HEK293 (cell line): ENCODE results near the gene PRSS16.
A peak's percentile ranks its signal among the peaks of the same experiment; 100 is the strongest.

Experiments used
- FEZF1 ChIP-seq: fragments of 450-650 bp; formaldehyde crosslinking; IDR thresholded peaks from 2 replicates; pipeline ENCODE4 v1.5.1; 2016; ENCODE audit warnings: missing biosample characterization, missing genetic modification characterization
- GLIS2 ChIP-seq: fragments of 450-650 bp; formaldehyde crosslinking; IDR thresholded peaks from 2 replicates; pipeline ENCODE4 v1.5.1; 2016; ENCODE audit warnings: missing biosample characterization, missing genetic modification characterization
- HOXA7 ChIP-seq: sonication (generic); formaldehyde crosslinking; IDR thresholded peaks from 2 replicates; pipeline ENCODE4 v1.8.1; 2022; ENCODE audit warnings: missing genetic modification reagents, borderline replicate concordance
- SALL2 ChIP-seq: fragments of 450-650 bp; formaldehyde crosslinking; IDR thresholded peaks from 2 replicates; pipeline ENCODE4 v1.5.0; 2017; ENCODE audit warnings: missing biosample characterization, mild to moderate bottlenecking, missing genetic modification characterization, borderline replicate concordance
- SETDB1 ChIP-seq: IDR thresholded peaks from one replicate; pipeline ENCODE4 v1.6.1; 2017; ENCODE audit warnings: mild to moderate bottlenecking, low read length, moderate library complexity, mixed read lengths; ENCODE audit not compliant: insufficient read length
- TRIM28 ChIP-seq: IDR thresholded peaks from 2 replicates; pipeline ENCODE4 v1.6.1; 2011; ENCODE audit warnings: low read length, control low read depth, borderline replicate concordance
- ZBTB10 ChIP-seq: fragments of 450-650 bp; formaldehyde crosslinking; IDR thresholded peaks from 2 replicates; pipeline ENCODE4 v1.5.1; 2016; ENCODE audit warnings: missing biosample characterization, missing genetic modification characterization
- ZBTB17 ChIP-seq: fragments of 450-650 bp; formaldehyde crosslinking; IDR thresholded peaks from 2 replicates; pipeline ENCODE4 v1.5.1; 2016; ENCODE audit warnings: missing biosample characterization, missing genetic modification characterization
- ZBTB8A ChIP-seq: fragments of 450-650 bp; formaldehyde crosslinking; IDR thresholded peaks from 2 replicates; pipeline ENCODE4 v1.5.1; 2016; ENCODE audit warnings: missing biosample characterization, missing genetic modification characterization
- ZFP69B ChIP-seq: fragments of 450-650 bp; formaldehyde crosslinking; IDR thresholded peaks from 2 replicates; pipeline ENCODE4 v1.5.1; 2016; ENCODE audit warnings: missing biosample characterization, missing genetic modification characterization
- ZNF10 ChIP-seq: fragments of 450-650 bp; formaldehyde crosslinking; IDR thresholded peaks from 2 replicates; pipeline ENCODE4 v1.5.1; 2017; ENCODE audit warnings: missing biosample characterization, missing genetic modification characterization
- ZNF114 ChIP-seq: fragments of 450-650 bp; formaldehyde crosslinking; IDR thresholded peaks from 2 replicates; pipeline ENCODE4 v1.5.0; 2017; ENCODE audit warnings: missing biosample characterization, missing genetic modification characterization
- ZNF146 ChIP-seq: fragments of 450-650 bp; formaldehyde crosslinking; IDR thresholded peaks from 2 replicates; pipeline ENCODE4 v1.5.1; 2016; ENCODE audit warnings: missing biosample characterization, missing genetic modification characterization
- ZNF155 ChIP-seq: fragments of 450-650 bp; formaldehyde crosslinking; IDR thresholded peaks from 2 replicates; pipeline ENCODE4 v1.5.1; 2016; ENCODE audit warnings: missing biosample characterization, missing genetic modification characterization
- ZNF16 ChIP-seq: fragments of 450-650 bp; formaldehyde crosslinking; IDR thresholded peaks from 2 replicates; pipeline ENCODE4 v1.5.1; 2016; ENCODE audit warnings: low read depth, missing biosample characterization, missing genetic modification characterization
- ZNF174 ChIP-seq: fragments of 450-650 bp; formaldehyde crosslinking; IDR thresholded peaks from 2 replicates; pipeline ENCODE4 v1.5.0; 2017; ENCODE audit warnings: missing biosample characterization, mild to moderate bottlenecking, missing genetic modification characterization
- ZNF18 ChIP-seq: fragments of 450-650 bp; formaldehyde crosslinking; IDR thresholded peaks from 2 replicates; pipeline ENCODE4 v1.5.1; 2016; ENCODE audit warnings: missing biosample characterization, missing genetic modification characterization
- ZNF184 ChIP-seq: fragments of 450-650 bp; IDR thresholded peaks from 2 replicates; pipeline ENCODE4 v1.5.1; 2018; ENCODE audit warnings: missing biosample characterization, mild to moderate bottlenecking, missing genetic modification characterization
- ZNF239 ChIP-seq: fragments of 450-650 bp; formaldehyde crosslinking; IDR thresholded peaks from 2 replicates; pipeline ENCODE4 v1.5.1; 2016; ENCODE audit warnings: missing biosample characterization, missing genetic modification characterization
- ZNF341 ChIP-seq: fragments of 450-650 bp; formaldehyde crosslinking; IDR thresholded peaks from 2 replicates; pipeline ENCODE4; 2016; ENCODE audit warnings: low read depth, missing biosample characterization, missing genetic modification characterization
- ZNF350 ChIP-seq: fragments of 450-650 bp; formaldehyde crosslinking; IDR thresholded peaks from 2 replicates; pipeline ENCODE4 v1.5.0; 2017; ENCODE audit warnings: missing biosample characterization, mild to moderate bottlenecking, missing genetic modification characterization
- ZNF416 ChIP-seq: fragments of 450-650 bp; formaldehyde crosslinking; IDR thresholded peaks from 2 replicates; pipeline ENCODE4 v1.5.1; 2016; ENCODE audit warnings: missing biosample characterization, missing genetic modification characterization
- ZNF433 ChIP-seq: fragments of 450-650 bp; formaldehyde crosslinking; IDR thresholded peaks from 2 replicates; pipeline ENCODE4 v1.5.1; 2016; ENCODE audit warnings: missing biosample characterization, missing genetic modification characterization, low read depth
- ZNF501 ChIP-seq: fragments of 450-650 bp; formaldehyde crosslinking; IDR thresholded peaks from 2 replicates; pipeline ENCODE4 v1.5.1; 2016; ENCODE audit warnings: missing biosample characterization, missing genetic modification characterization
- ZNF548 ChIP-seq: fragments of 450-650 bp; formaldehyde crosslinking; IDR thresholded peaks from 2 replicates; pipeline ENCODE4 v1.5.1; 2016; ENCODE audit warnings: missing biosample characterization, missing genetic modification characterization
- ZNF549 ChIP-seq: fragments of 450-650 bp; IDR thresholded peaks from 2 replicates; pipeline ENCODE4 v1.5.1; 2018; ENCODE audit warnings: missing biosample characterization, missing genetic modification characterization, mild to moderate bottlenecking, inconsistent platforms, moderate library complexity
- ZNF560 ChIP-seq: fragments of 450-650 bp; formaldehyde crosslinking; IDR thresholded peaks from 2 replicates; pipeline ENCODE4 v1.5.1; 2017; ENCODE audit warnings: missing biosample characterization, missing genetic modification characterization, borderline replicate concordance
- ZNF580 ChIP-seq: fragments of 450-650 bp; formaldehyde crosslinking; IDR thresholded peaks from 2 replicates; pipeline ENCODE4 v1.5.1; 2016; ENCODE audit warnings: missing biosample characterization, missing genetic modification characterization
- ZNF776 ChIP-seq: fragments of 450-650 bp; formaldehyde crosslinking; IDR thresholded peaks from 2 replicates; pipeline ENCODE4 v1.5.0; 2017; ENCODE audit warnings: missing biosample characterization, missing genetic modification characterization, borderline replicate concordance
- ZNF830 ChIP-seq: fragments of 450-650 bp; IDR thresholded peaks from 2 replicates; pipeline ENCODE4 v1.5.0; 2018; ENCODE audit warnings: missing biosample characterization, missing genetic modification characterization, low read depth, mild to moderate bottlenecking, moderate library complexity
- TF ChIP-seq, protein P1 (sequence below): fragments of 450-650 bp; formaldehyde crosslinking; IDR thresholded peaks from 2 replicates; pipeline ENCODE4 v1.5.1; 2016; ENCODE audit warnings: missing biosample characterization, missing genetic modification characterization, borderline replicate concordance
- TF ChIP-seq, protein P2 (sequence below): fragments of 450-650 bp; formaldehyde crosslinking; IDR thresholded peaks from 2 replicates; pipeline ENCODE4 v1.5.1; 2017; ENCODE audit warnings: missing biosample characterization, mild to moderate bottlenecking, missing genetic modification characterization, moderate library complexity

The PRSS16 gene

DNA sequence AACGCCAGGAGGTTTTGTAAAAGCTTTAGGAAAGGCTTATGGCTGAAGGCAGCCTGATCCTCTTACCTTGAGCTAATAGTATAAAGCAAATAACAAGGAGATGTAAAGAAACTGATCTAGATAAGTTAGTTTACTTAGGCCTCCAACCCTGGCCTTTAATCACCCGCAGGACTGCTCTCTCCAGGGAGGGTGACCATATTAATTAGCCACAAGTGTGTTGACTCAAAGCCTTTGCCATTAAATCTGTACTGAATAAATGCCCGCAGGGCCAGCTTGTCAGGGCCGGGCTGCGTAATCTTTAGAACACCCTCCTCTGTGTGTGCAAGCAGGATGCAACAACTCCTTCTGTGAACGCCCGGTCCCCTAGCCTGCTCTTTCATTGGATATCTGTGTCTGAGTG is 6.1 kb upstream of the PRSS16 start (continued):
- TF ChIP-seq ZNF501 (tag by site-specific recombination) (no peak), ZNF184 (tag by site-specific recombination) (no peak), ZBTB8A (tag by site-specific recombination) (no peak), ZNF433 (tag by site-specific recombination) (no peak), FEZF1 (tag by site-specific recombination) (peak; percentile 84), ZFP69B (tag by site-specific recombination) (no peak), ZBTB10 (tag by site-specific recombination) (no peak), GLIS2 (tag by site-specific recombination) (peak; percentile 39; the same call in 1 of the 2 replicates), ZNF548 (tag by site-specific recombination) (no peak), ZNF416 (tag by site-specific recombination) (no peak), ZNF560 (tag by site-specific recombination) (no peak), SALL2 (no peak), ZNF580 (tag by site-specific recombination) (no peak), ZNF10 (tag by site-specific recombination) (no peak), ZBTB17 (tag by site-specific recombination) (0 out of 2 replicates have a peak, but pooled peaks have one; percentile 32), ZNF114 (tag by site-specific recombination) (no peak), ZNF18 (peak; percentile 38; the same call in 1 of the 2 replicates), ZNF830 (no peak), SETDB1 (peak; percentile 91), ZNF776 (tag by site-specific recombination) (no peak), ZNF16 (tag by site-specific recombination) (no peak), ZNF146 (tag by site-specific recombination) (no peak), ZNF549 (no peak), HOXA7 (CRISPR knock-in tag) (no peak), ZNF350 (tag by site-specific recombination) (no peak), ZNF155 (tag by site-specific recombination) (no peak), ZNF341 (peak; percentile 49), TRIM28 (peak; percentile 85), ZNF174 (tag by site-specific recombination) (no peak), ZNF239 (tag by site-specific recombination) (no peak)
- TF ChIP-seq, protein P1, sequence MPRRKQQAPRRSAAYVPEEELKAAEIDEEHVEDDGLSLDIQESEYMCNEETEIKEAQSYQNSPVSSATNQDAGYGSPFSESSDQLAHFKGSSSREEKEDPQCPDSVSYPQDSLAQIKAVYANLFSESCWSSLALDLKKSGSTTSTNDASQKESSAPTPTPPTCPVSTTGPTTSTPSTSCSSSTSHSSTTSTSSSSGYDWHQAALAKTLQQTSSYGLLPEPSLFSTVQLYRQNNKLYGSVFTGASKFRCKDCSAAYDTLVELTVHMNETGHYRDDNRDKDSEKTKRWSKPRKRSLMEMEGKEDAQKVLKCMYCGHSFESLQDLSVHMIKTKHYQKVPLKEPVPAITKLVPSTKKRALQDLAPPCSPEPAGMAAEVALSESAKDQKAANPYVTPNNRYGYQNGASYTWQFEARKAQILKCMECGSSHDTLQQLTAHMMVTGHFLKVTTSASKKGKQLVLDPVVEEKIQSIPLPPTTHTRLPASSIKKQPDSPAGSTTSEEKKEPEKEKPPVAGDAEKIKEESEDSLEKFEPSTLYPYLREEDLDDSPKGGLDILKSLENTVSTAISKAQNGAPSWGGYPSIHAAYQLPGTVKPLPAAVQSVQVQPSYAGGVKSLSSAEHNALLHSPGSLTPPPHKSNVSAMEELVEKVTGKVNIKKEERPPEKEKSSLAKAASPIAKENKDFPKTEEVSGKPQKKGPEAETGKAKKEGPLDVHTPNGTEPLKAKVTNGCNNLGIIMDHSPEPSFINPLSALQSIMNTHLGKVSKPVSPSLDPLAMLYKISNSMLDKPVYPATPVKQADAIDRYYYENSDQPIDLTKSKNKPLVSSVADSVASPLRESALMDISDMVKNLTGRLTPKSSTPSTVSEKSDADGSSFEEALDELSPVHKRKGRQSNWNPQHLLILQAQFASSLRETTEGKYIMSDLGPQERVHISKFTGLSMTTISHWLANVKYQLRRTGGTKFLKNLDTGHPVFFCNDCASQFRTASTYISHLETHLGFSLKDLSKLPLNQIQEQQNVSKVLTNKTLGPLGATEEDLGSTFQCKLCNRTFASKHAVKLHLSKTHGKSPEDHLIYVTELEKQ (tag by site-specific recombination) = peak; percentile 81; the same call in 1 of the 2 replicates
- TF ChIP-seq, protein P2, sequence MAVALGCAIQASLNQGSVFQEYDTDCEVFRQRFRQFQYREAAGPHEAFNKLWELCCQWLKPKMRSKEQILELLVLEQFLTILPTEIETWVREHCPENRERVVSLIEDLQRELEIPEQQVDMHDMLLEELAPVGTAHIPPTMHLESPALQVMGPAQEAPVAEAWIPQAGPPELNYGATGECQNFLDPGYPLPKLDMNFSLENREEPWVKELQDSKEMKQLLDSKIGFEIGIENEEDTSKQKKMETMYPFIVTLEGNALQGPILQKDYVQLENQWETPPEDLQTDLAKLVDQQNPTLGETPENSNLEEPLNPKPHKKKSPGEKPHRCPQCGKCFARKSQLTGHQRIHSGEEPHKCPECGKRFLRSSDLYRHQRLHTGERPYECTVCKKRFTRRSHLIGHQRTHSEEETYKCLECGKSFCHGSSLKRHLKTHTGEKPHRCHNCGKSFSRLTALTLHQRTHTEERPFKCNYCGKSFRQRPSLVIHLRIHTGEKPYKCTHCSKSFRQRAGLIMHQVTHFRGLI = 0 out of 2 replicates have a peak, but pooled peaks have one; percentile 11
